HUES6 (cell line): ENCODE results near the gene LILRB2.

Experiments used
- H3K27ac ChIP-seq: 2 replicates; pipeline ENCODE4 v1.7.0; 2013; ENCODE audit warnings: low read depth, mild to moderate bottlenecking, low read length, inconsistent platforms
- H3K27me3 ChIP-seq: 2 replicates; pipeline ENCODE4 v1.6.1; 2013; ENCODE audit warnings: low read length; ENCODE audit not compliant: control insufficient read depth, insufficient read depth
- H3K36me3 ChIP-seq: 2 replicates; pipeline ENCODE4 v1.6.1; 2013; ENCODE audit warnings: low read length; ENCODE audit not compliant: control insufficient read depth, insufficient read depth
- H3K4me1 ChIP-seq: 2 replicates; pipeline ENCODE4 v1.6.1; 2013; ENCODE audit warnings: low read length; ENCODE audit not compliant: control insufficient read depth, insufficient read depth
- H3K4me3 ChIP-seq: 2 replicates; pipeline ENCODE4 v1.5.1; 2013; ENCODE audit warnings: low read depth, low read length
- H3K9ac ChIP-seq: one replicate; pipeline ENCODE4 v1.6.1; 2013; ENCODE audit warnings: mild to moderate bottlenecking, low read length
- H3K9me3 ChIP-seq: 2 replicates; pipeline ENCODE4 v1.6.1; 2013; ENCODE audit warnings: low read depth, low read length; ENCODE audit not compliant: control insufficient read depth, insufficient read depth

Gene LILRB2

GRCh38 chr19:54317108-54317964 lies 36.4 kb upstream of the LILRB2 start:
- Histone ChIP-seq H3K36me3 (no peaks in the 10 kb centered on the region), H3K27ac (peak overlapping the region; percentile 68; the same call in 1 of the 2 replicates), H3K27me3 (no peaks in the 10 kb centered on the region), H3K9me3 (peaks cover 13% of the 10 kb centered on the region), H3K4me1 (no peaks in the 10 kb centered on the region; the same call in 1 of the 2 replicates), H3K4me3 (peak overlapping the region; percentile 14; the same call in 1 of the 2 replicates), H3K9ac (peak overlapping the region; percentile 89)

GRCh38 chr19:54316746-54317107 lies 35.8 kb upstream of the LILRB2 start:
- Histone ChIP-seq H3K27me3 (no peaks in the 10 kb centered on the region), H3K4me3 (peak overlapping the region; percentile 14; the same call in 1 of the 2 replicates), H3K9me3 (peaks cover 7% of the 10 kb centered on the region), H3K4me1 (no peaks in the 10 kb centered on the region; the same call in 1 of the 2 replicates), H3K36me3 (no peaks in the 10 kb centered on the region), H3K27ac (peak overlapping the region; percentile 68; the same call in 1 of the 2 replicates), H3K9ac (peak overlapping the region; percentile 89)

GRCh38 chr19:54315956-54316355 lies 35.0 kb upstream of the LILRB2 start:
- Histone ChIP-seq H3K36me3 (no peaks in the 10 kb centered on the region), H3K4me3 (no peak overlapping the region), H3K9me3 (peaks cover 6% of the 10 kb centered on the region), H3K27ac (no peak overlapping the region), H3K4me1 (no peaks in the 10 kb centered on the region; the same call in 1 of the 2 replicates), H3K9ac (no peak overlapping the region), H3K27me3 (peaks cover 3% of the 10 kb centered on the region; the same call in 1 of the 2 replicates)

GRCh38 chr19:54312436-54313377 lies 31.8 kb upstream of the LILRB2 start, which contains the start of gene LILRA5:
TSS of gene LILRA5 (minus strand) at chr19:54313166. CDS start at chr19:54313019, 147 bp downstream.
- Histone ChIP-seq H3K36me3 (no peaks in the 10 kb centered on the region), H3K27ac (no peak within 1 kb of the TSS), H3K9ac (no peak within 1 kb of the TSS), H3K4me3 (no peak within 1 kb of the TSS), H3K27me3 (peaks cover 3% of the 10 kb centered on the region), H3K4me1 (no peaks in the 10 kb centered on the region; the same call in 1 of the 2 replicates), H3K9me3 (no peaks in the 10 kb centered on the region)

GRCh38 chr19:54312011-54312410 lies 31.1 kb upstream of the LILRB2 start:
- H3K27me3 ChIP-seq, result peaks cover 3% of the 10 kb centered on the region
- H3K27ac ChIP-seq, result no peak overlapping the region
- H3K9me3 ChIP-seq, result no peaks in the 10 kb centered on the region
- no peaks in the 10 kb centered on the region; the same call in 1 of the 2 replicates for H3K4me1 ChIP-seq
- H3K4me3 ChIP-seq, result no peak overlapping the region
- no peaks in the 10 kb centered on the region for H3K36me3 ChIP-seq
- no peak overlapping the region for H3K9ac ChIP-seq

- Histone ChIP-seq H3K36me3 (no peaks in the 10 kb centered on the region), H3K4me3 (no peak overlapping the region), H3K4me1 (no peaks in the 10 kb centered on the region; the same call in 1 of the 2 replicates), H3K9ac (no peak overlapping the region), H3K9me3 (no peaks in the 10 kb centered on the region), H3K27me3 (peaks cover 3% of the 10 kb centered on the region), H3K27ac (no peak overlapping the region)
Observed at GRCh38 chr19:54311486-54311885, 30.6 kb upstream of the LILRB2 start.

- Histone ChIP-seq H3K36me3 (no peaks in the 10 kb centered on the region), H3K9ac (no peak overlapping the region), H3K4me3 (no peak overlapping the region), H3K4me1 (no peaks in the 10 kb centered on the region; the same call in 1 of the 2 replicates), H3K27me3 (peaks cover 3% of the 10 kb centered on the region), H3K27ac (no peak overlapping the region), H3K9me3 (no peaks in the 10 kb centered on the region)
Observed at GRCh38 chr19:54310543-54310942, 29.6 kb upstream of the LILRB2 start.

- no peak overlapping the region for H3K9ac ChIP-seq
- H3K27me3 ChIP-seq, result peaks cover 10% of the 10 kb centered on the region
- no peaks in the 10 kb centered on the region for H3K36me3 ChIP-seq
- no peak overlapping the region for H3K27ac ChIP-seq
- no peak overlapping the region for H3K4me3 ChIP-seq
- no peaks in the 10 kb centered on the region; the same call in 1 of the 2 replicates for H3K4me1 ChIP-seq
- H3K9me3 ChIP-seq, result no peaks in the 10 kb centered on the region
Observed at GRCh38 chr19:54309811-54310210, 28.9 kb upstream of the LILRB2 start.

GRCh38 chr19:54307389-54308020 lies 26.6 kb upstream of the LILRB2 start:
- Histone ChIP-seq H3K27me3 (peaks cover 10% of the 10 kb centered on the region), H3K4me3 (no peak overlapping the region), H3K27ac (no peak overlapping the region), H3K4me1 (no peaks in the 10 kb centered on the region), H3K36me3 (no peaks in the 10 kb centered on the region), H3K9me3 (no peaks in the 10 kb centered on the region), H3K9ac (no peak overlapping the region)

GRCh38 chr19:54305141-54305540 lies 24.2 kb upstream of the LILRB2 start:
- Histone ChIP-seq H3K27me3 (peaks cover 19% of the 10 kb centered on the region), H3K27ac (no peak overlapping the region), H3K9me3 (no peaks in the 10 kb centered on the region), H3K4me3 (no peak overlapping the region), H3K4me1 (no peaks in the 10 kb centered on the region), H3K36me3 (no peaks in the 10 kb centered on the region), H3K9ac (no peak overlapping the region)
